Gastroesophageal sphincter (tissue), 4 donors: ENCODE results near the gene EOLA2. TPM values are rescaled to one million over a fixed set of nuclear protein-coding genes. Genes with fewer than 3 reads are reported as not detected.

Source experiments
- ATAC-seq: fragments of 150-250 bp; one replicate; pipeline ENCODE4 v1.9.1; 2016; ENCODE audit warnings: mild to moderate bottlenecking, moderate library complexity
- H3K27ac ChIP-seq, 4 donors: fragments of 200-600 bp; sonication (generic) in 3 of 4; 1 replicate in 3 of 4; 2 replicates in 1 of 4; pipeline ENCODE4 v1.5.1; 2016 to 2019
- H3K27me3 ChIP-seq: fragments of 200-600 bp; sonication (generic); one replicate; pipeline ENCODE4 v1.5.1; 2019
- H3K36me3 ChIP-seq, 2 donors: fragments of 200-600 bp; sonication (generic); one replicate each; pipeline ENCODE4 v1.5.1; 2019; ENCODE audit warnings: control low read depth in 1 of 2
- H3K4me1 ChIP-seq, 3 donors: fragments of 200-600 bp; sonication (generic); 1 replicate in 2 of 3; 2 replicates in 1 of 3; pipeline ENCODE4 v1.5.1; 2016 to 2019; ENCODE audit warnings: control low read depth in 2 of 3
- H3K4me3 ChIP-seq, 2 donors: fragments of 200-600 bp; sonication (generic); one replicate each; pipeline ENCODE4 v1.5.1; 2019; ENCODE audit warnings: mild to moderate bottlenecking in 1 of 2, moderate library complexity in 1 of 2
- H3K9me3 ChIP-seq, 3 donors: fragments of 200-600 bp; sonication (generic); one replicate each; pipeline ENCODE4 v1.5.1; 2017 to 2019; ENCODE audit warnings: control low read depth in 2 of 3
- EP300 ChIP-seq: sonication (generic); formaldehyde crosslinking; IDR thresholded peaks from one replicate; pipeline ENCODE4 v1.6.1; 2017; ENCODE audit warnings: antibody characterized with exemption, mild to moderate bottlenecking
- POLR2A ChIP-seq, 2 donors: fragments of 450-650 bp; IDR thresholded peaks; one replicate each; pipeline ENCODE4 v1.6.1; 2017; ENCODE audit warnings: antibody characterized with exemption in 2 of 2, mild to moderate bottlenecking in 2 of 2, moderate library complexity in 1 of 2
- POLR2AphosphoS5 ChIP-seq: sonication (generic); formaldehyde crosslinking; IDR thresholded peaks from one replicate; pipeline ENCODE4 v1.6.1; 2017; ENCODE audit warnings: antibody characterized with exemption
- WGBS, 2 donors: methylation state at CpG; one replicate each; pipeline ENCODE4 v1.1.5; 2018; ENCODE audit warnings: low coverage in 1 of 2; 5-methylcytosine and 5-hydroxymethylcytosine counted together
- total RNA-seq, 4 donors: library from RNA; depleted of rRNA; stranded (reverse); fragments of >200 nt; gene quantifications; one replicate each; pipeline ENCODE4 v1.1.0, GENCODE V29; 2016
- TF ChIP-seq, protein P1 (sequence below), 4 experiments: fragments of 200-600 bp in 2 of 4; fragments of 450-650 bp in 2 of 4; sonication (generic) in 1 of 4; IDR thresholded peaks; one replicate each; pipeline ENCODE4 v1.5.1; 2017 to 2019; ENCODE audit warnings: antibody characterized with exemption in 4 of 4, mild to moderate bottlenecking in 2 of 4, moderate library complexity in 2 of 4

The EOLA2 gene
- total RNA-seq, 4 donors from 2014 or later, result 14.8 to 21.0 (median 17.5) TPM

- TF ChIP-seq POLR2A (IDR thresholded peaks at IDR 0.05), result no peak
- TF ChIP-seq POLR2AphosphoS5, result no peak
- TF ChIP-seq, protein P1, sequence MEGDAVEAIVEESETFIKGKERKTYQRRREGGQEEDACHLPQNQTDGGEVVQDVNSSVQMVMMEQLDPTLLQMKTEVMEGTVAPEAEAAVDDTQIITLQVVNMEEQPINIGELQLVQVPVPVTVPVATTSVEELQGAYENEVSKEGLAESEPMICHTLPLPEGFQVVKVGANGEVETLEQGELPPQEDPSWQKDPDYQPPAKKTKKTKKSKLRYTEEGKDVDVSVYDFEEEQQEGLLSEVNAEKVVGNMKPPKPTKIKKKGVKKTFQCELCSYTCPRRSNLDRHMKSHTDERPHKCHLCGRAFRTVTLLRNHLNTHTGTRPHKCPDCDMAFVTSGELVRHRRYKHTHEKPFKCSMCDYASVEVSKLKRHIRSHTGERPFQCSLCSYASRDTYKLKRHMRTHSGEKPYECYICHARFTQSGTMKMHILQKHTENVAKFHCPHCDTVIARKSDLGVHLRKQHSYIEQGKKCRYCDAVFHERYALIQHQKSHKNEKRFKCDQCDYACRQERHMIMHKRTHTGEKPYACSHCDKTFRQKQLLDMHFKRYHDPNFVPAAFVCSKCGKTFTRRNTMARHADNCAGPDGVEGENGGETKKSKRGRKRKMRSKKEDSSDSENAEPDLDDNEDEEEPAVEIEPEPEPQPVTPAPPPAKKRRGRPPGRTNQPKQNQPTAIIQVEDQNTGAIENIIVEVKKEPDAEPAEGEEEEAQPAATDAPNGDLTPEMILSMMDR (IDR thresholded peaks at IDR 0.05), result peak; percentile 30 to 65 (median 50)
- Histone ChIP-seq H3K9me3 (no peaks in the 10 kb centered on the region), H3K4me3 (no peak overlapping the region), H3K4me1 (peaks cover 0 to 2% (median 0%) of the 10 kb centered on the region in 3 donors), H3K27ac (no peak overlapping the region), H3K36me3 (peaks cover 0 to 9% of the 10 kb centered on the region in 2 donors), H3K27me3 (no peaks in the 10 kb centered on the region)
- ATAC-seq, result peak; percentile 46
- WGBS, 2 donors, result 0 to 28% methylated on average over 3 to 8 of the region's 9 CpGs
These were observed 24.8 kb upstream of the EOLA2 start for GRCh38 chrX:149962859-149963757.

- Histone ChIP-seq H3K9me3 (no peaks in the 10 kb centered on the region), H3K27ac (no peak overlapping the region), H3K27me3 (no peaks in the 10 kb centered on the region), H3K36me3 (peaks cover 0 to 9% of the 10 kb centered on the region in 2 donors), H3K4me3 (no peak overlapping the region), H3K4me1 (peaks cover 0 to 5% (median 0%) of the 10 kb centered on the region in 3 donors)
- no peak for ATAC-seq
- TF ChIP-seq POLR2AphosphoS5, result no peak
- no peak for TF ChIP-seq EP300
- TF ChIP-seq POLR2A (IDR thresholded peaks at IDR 0.05), result no peak
- TF ChIP-seq, protein P1 (IDR thresholded peaks at IDR 0.05), result no peak
These were observed 23.7 kb upstream of the EOLA2 start for GRCh38 chrX:149962010-149962409.

DNA sequence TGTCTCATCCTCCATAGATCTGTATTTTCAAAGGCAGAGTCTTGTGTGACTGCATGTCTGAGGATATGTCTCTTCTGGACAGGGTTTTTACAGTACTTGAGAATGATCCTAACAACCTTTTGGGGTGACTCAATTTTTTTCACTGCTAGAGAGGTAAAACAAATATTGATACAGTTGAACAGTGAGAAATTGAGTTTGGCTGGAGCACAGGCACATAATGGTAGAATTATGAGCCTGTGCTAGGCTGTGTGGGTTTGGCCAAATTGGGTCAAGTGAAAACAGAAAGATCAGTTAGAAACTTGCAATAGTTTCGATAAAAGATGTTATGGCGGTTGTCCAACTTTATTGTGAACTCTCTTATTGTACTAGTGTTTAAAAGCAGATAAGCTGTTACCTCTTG, 23.3 kb upstream of the EOLA2 start:
- H3K27me3 ChIP-seq, result no peaks in the 10 kb centered on the region
- H3K27ac ChIP-seq, result no peak overlapping the region
- 57 to 62% methylated on average over 2 of the region's 2 CpGs for WGBS, 2 donors
- no peak for ATAC-seq
- H3K36me3 ChIP-seq, result peaks cover 0 to 9% of the 10 kb centered on the region in 2 donors
- H3K9me3 ChIP-seq, result no peaks in the 10 kb centered on the region
- TF ChIP-seq EP300 (no peak), POLR2A (IDR thresholded peaks at IDR 0.05) (no peak), POLR2AphosphoS5 (no peak)
- TF ChIP-seq, protein P1 (IDR thresholded peaks at IDR 0.05), result no peak
- H3K4me1 ChIP-seq, result peaks cover 0 to 5% (median 0%) of the 10 kb centered on the region in 3 donors
- H3K4me3 ChIP-seq, result no peak overlapping the region

DNA sequence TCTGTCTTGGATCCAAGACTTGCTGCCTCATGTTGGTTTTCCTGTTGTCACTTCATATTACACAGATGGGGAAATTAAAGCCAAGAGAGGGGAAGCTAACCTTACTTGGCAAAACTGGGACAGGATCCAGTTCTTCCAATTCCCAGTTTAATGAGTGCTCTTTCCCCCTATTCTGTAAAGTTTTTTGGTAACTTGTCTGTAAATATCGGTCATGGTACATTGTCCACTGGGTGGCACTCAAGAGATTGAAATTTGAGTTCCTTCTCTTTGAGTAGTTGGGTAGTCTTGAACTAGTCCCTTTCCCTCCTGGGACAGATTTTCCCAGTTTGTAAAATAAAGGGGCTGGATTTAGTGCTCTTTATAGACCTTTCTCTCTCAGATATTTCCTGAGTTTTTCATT, 12.4 kb upstream of the EOLA2 start:
- TF ChIP-seq, protein P1 (IDR thresholded peaks at IDR 0.05), result peak in 3 of 4 experiments; percentile 12 to 36 (median 29)
- TF ChIP-seq POLR2AphosphoS5 (no peak), POLR2A (IDR thresholded peaks at IDR 0.05) (no peak)
- ATAC-seq, result no peak
- Histone ChIP-seq H3K27ac (no peak overlapping the region), H3K36me3 (peaks cover 0 to 33% of the 10 kb centered on the region in 2 donors), H3K4me3 (no peak overlapping the region), H3K9me3 (no peaks in the 10 kb centered on the region), H3K27me3 (no peaks in the 10 kb centered on the region), H3K4me1 (no peaks in the 10 kb centered on the region)
- WGBS, 2 donors, result 0 to 25% methylated on average over 1 of the region's 1 CpG
